CD4-positive, CD25-positive, alpha-beta regulatory T cell (primary cell): ENCODE measurements around the gene OGFOD2. TPM values are rescaled to one million over a fixed set of nuclear protein-coding genes. Genes with fewer than 3 reads are reported as not detected.

Experiments used
- ATAC-seq, 2 donors: fragments of 150-1000 bp; cut with Tn5 transposase; one replicate each; pipeline ENCODE4 v1.10.0; 2021; ENCODE audit warnings: low read depth in 2 of 2, moderate number of reproducible peaks in 2 of 2, moderate library complexity in 1 of 2
- DNase-seq, 3 donors: peaks; one replicate each; pipeline versions ENCODE4 v3.0.0 to v3.0.0-alpha.2; 2012 to 2022; ENCODE audit warnings: mixed read lengths in 1 of 3
- H3K27ac ChIP-seq: one replicate; pipeline ENCODE4 v1.7.0; 2013; ENCODE audit warnings: mild to moderate bottlenecking, low read length; ENCODE audit not compliant: insufficient read depth, poor library complexity, severe bottlenecking
- H3K27me3 ChIP-seq: one replicate; pipeline ENCODE4 v1.7.0; 2013; ENCODE audit warnings: low read length; ENCODE audit not compliant: control insufficient read depth, insufficient read depth
- H3K36me3 ChIP-seq: one replicate; pipeline ENCODE4 v1.7.0; 2013; ENCODE audit warnings: mild to moderate bottlenecking, low read length, moderate library complexity; ENCODE audit not compliant: control insufficient read depth, insufficient read depth
- H3K4me1 ChIP-seq: 2 replicates; pipeline ENCODE4 v1.7.0; 2013; ENCODE audit warnings: mild to moderate bottlenecking, low read length; ENCODE audit not compliant: insufficient read depth, control insufficient read depth, poor library complexity, severe bottlenecking
- H3K4me3 ChIP-seq: one replicate; pipeline ENCODE4 v1.7.0; 2013; ENCODE audit warnings: low read depth, mild to moderate bottlenecking, low read length, moderate library complexity
- H3K9me3 ChIP-seq, 2 experiments: 1 replicate in 1 of 2; 2 replicates in 1 of 2; pipeline ENCODE4 v1.7.0; 2013; ENCODE audit warnings: low read length in 2 of 2, mild to moderate bottlenecking in 1 of 2, moderate library complexity in 1 of 2; ENCODE audit not compliant: control insufficient read depth in 2 of 2
- H3K27ac Mint-ChIP-seq, 3 donors: one replicate each; pipeline ENCODE4 v1.8.0; 2020 to 2022; ENCODE audit warnings: mild to moderate bottlenecking in 3 of 3, mixed read lengths in 3 of 3, moderate library complexity in 2 of 3
- H3K27me3 Mint-ChIP-seq: one replicate; pipeline ENCODE4 v1.8.0; 2022; ENCODE audit warnings: mild to moderate bottlenecking, mixed read lengths
- H3K36me3 Mint-ChIP-seq: one replicate; pipeline ENCODE4 v1.8.0; 2020; ENCODE audit warnings: mixed read lengths
- H3K4me1 Mint-ChIP-seq, 4 donors: one replicate each; pipeline ENCODE4 v1.8.0; 2020 to 2022; ENCODE audit warnings: mixed read lengths in 4 of 4, mild to moderate bottlenecking in 1 of 4
- H3K4me3 Mint-ChIP-seq, 4 donors: one replicate each; pipeline ENCODE4 v1.8.0; 2020 to 2022; ENCODE audit warnings: mild to moderate bottlenecking in 4 of 4, mixed read lengths in 4 of 4, moderate library complexity in 3 of 4
- H3K9me3 Mint-ChIP-seq, 7 donors: one replicate each; pipeline ENCODE4 v1.8.0; 2020 to 2022; ENCODE audit warnings: mixed read lengths in 7 of 7, mild to moderate bottlenecking in 3 of 7, moderate library complexity in 2 of 7
- polyA plus RNA-seq, 4 donors: library from polyadenylated mRNA; unstranded; fragments of 300-500 nt; fragmentation: Illumina TruSeq; gene quantifications; one replicate each; pipeline ENCODE4 v1.2.3, GENCODE V29; 2021
- total RNA-seq: library from RNA; stranded (reverse); gene quantifications from one replicate; pipeline ENCODE4 v1.2.3, GENCODE V29; 2022

OGFOD2 gene
- total and polyA plus RNA-seq, 5 donors from 2014 or later = 12.5 to 20.6 (median 14.3) TPM

DNA sequence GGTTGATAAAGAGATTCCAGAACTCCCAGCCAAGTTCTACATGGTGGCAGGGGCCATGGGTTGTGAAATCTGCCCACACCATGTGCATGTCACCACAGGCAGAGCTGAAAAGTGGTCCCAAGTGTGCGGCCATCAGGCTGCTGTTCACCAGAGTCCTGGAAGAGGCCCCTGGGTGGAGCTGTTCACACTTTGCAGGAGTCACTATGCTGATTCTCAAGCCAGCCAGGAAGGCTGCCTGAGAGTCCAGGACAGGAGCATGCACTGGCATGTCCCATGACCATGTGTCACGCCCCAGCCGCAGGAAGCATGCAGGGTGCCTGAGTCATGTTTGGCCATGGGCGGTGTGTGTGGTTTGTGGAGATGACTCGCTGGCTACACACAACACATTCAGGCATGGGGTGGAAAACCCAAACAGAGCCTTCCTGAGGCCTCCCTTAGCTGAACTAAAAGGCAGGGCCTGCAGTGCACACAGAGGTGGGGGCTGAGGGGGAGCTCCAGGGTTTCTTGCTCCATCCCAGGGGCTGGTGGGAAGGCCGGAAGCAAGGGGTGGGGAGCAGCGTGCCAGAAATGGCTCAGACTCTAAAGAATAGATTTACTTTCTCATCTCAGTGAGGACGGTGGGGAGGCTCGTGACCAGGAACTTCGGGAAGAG is 28.2 kb upstream of the OGFOD2 start:
- DNase-seq (peak in 1 of 3 donors; percentile 66), ATAC-seq (peak; percentile 67 to 80)
- Mint-ChIP-seq H3K4me1 (peaks cover 0 to 16% (median 6%) of the 10 kb centered on the region in 4 donors), H3K36me3 (no peaks in the 10 kb centered on the region), H3K27ac (peak overlapping the region in 1 of 3 donors; percentile 49), H3K4me3 (no peak overlapping the region), H3K27me3 (no peaks in the 10 kb centered on the region), H3K9me3 (no peaks in the 10 kb centered on the region)
- no peaks in the 10 kb centered on the region for H3K27me3 ChIP-seq
- no peaks in the 10 kb centered on the region for H3K4me1 ChIP-seq
- no peak overlapping the region for H3K27ac ChIP-seq
- H3K36me3 ChIP-seq = no peaks in the 10 kb centered on the region
- H3K9me3 ChIP-seq = no peaks in the 10 kb centered on the region
- no peak overlapping the region for H3K4me3 ChIP-seq

GRCh38 chr12:122947352-122947792 is 27.7 kb upstream of the OGFOD2 start:
- ATAC-seq = no peak
- no peak for DNase-seq
- no peak overlapping the region for H3K4me3 ChIP-seq
- Mint-ChIP-seq H3K4me3 (no peak overlapping the region), H3K27ac (peak overlapping the region in 1 of 3 donors; percentile 49), H3K36me3 (no peaks in the 10 kb centered on the region), H3K27me3 (no peaks in the 10 kb centered on the region), H3K4me1 (peaks cover 0 to 16% (median 7%) of the 10 kb centered on the region in 4 donors), H3K9me3 (no peaks in the 10 kb centered on the region)
- H3K9me3 ChIP-seq = no peaks in the 10 kb centered on the region
- H3K27me3 ChIP-seq = no peaks in the 10 kb centered on the region
- no peaks in the 10 kb centered on the region for H3K4me1 ChIP-seq
- H3K27ac ChIP-seq = no peak overlapping the region
- no peaks in the 10 kb centered on the region for H3K36me3 ChIP-seq

- Mint-ChIP-seq H3K9me3 (no peaks in the 10 kb centered on the region), H3K27me3 (no peaks in the 10 kb centered on the region), H3K4me3 (no peak overlapping the region), H3K4me1 (peaks cover 0 to 11% (median 4%) of the 10 kb centered on the region in 4 donors), H3K27ac (no peak overlapping the region), H3K36me3 (no peaks in the 10 kb centered on the region)
- no peak for DNase-seq
- Histone ChIP-seq H3K4me1 (no peaks in the 10 kb centered on the region), H3K27ac (no peak overlapping the region), H3K4me3 (no peak overlapping the region), H3K36me3 (no peaks in the 10 kb centered on the region), H3K27me3 (no peaks in the 10 kb centered on the region), H3K9me3 (no peaks in the 10 kb centered on the region)
- no peak for ATAC-seq
Measured at GRCh38 chr12:122948605-122949004, 26.4 kb upstream of the OGFOD2 start.

DNA sequence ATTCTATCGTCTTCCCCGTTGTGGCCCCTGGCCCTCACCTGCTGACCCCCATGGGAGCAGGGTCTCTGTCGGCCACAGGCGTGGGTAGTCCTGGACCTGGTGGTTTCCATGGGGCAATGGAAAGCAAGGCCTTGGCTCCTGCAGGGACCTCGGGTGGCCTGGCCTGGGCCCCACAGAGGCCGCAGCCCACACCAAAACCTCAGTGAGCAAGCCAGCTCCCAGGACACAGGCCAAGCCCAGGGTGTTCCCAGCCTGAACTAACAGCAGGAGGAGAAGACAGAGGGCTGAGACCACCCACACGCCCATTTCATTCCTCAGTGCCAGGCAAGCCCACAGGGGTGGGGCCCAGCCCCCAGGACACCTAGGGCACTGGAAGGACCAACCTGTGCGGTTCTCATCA is 25.6 kb upstream of the OGFOD2 start:
- no peaks in the 10 kb centered on the region for H3K4me1 ChIP-seq
- no peaks in the 10 kb centered on the region for H3K27me3 ChIP-seq
- H3K36me3 ChIP-seq = no peaks in the 10 kb centered on the region
- no peak overlapping the region for H3K27ac Mint-ChIP-seq
- peaks cover 0 to 11% (median 4%) of the 10 kb centered on the region in 4 donors for H3K4me1 Mint-ChIP-seq
- no peaks in the 10 kb centered on the region for H3K9me3 ChIP-seq
- H3K27me3 Mint-ChIP-seq = no peaks in the 10 kb centered on the region
- H3K4me3 Mint-ChIP-seq = no peak overlapping the region
- no peaks in the 10 kb centered on the region for H3K9me3 Mint-ChIP-seq
- no peak for ATAC-seq
- H3K36me3 Mint-ChIP-seq = no peaks in the 10 kb centered on the region
- DNase-seq = no peak
- H3K4me3 ChIP-seq = no peak overlapping the region
- H3K27ac ChIP-seq = no peak overlapping the region

GRCh38 chr12:122949816-122950675 is 25.0 kb upstream of the OGFOD2 start:
- H3K27ac ChIP-seq = no peak overlapping the region
- H3K9me3 ChIP-seq = no peaks in the 10 kb centered on the region
- ATAC-seq = no peak
- H3K27me3 Mint-ChIP-seq = no peaks in the 10 kb centered on the region
- H3K9me3 Mint-ChIP-seq = no peaks in the 10 kb centered on the region
- DNase-seq = no peak
- no peaks in the 10 kb centered on the region for H3K4me1 ChIP-seq
- no peaks in the 10 kb centered on the region for H3K36me3 ChIP-seq
- no peaks in the 10 kb centered on the region for H3K36me3 Mint-ChIP-seq
- H3K4me3 ChIP-seq = no peak overlapping the region
- H3K4me1 Mint-ChIP-seq = peaks cover 0 to 11% (median 4%) of the 10 kb centered on the region in 4 donors
- no peak overlapping the region for H3K27ac Mint-ChIP-seq
- no peaks in the 10 kb centered on the region for H3K27me3 ChIP-seq
- no peak overlapping the region for H3K4me3 Mint-ChIP-seq

- H3K4me3 Mint-ChIP-seq = no peak overlapping the region
- H3K4me3 ChIP-seq = no peak overlapping the region
- no peaks in the 10 kb centered on the region for H3K36me3 Mint-ChIP-seq
- DNase-seq = no peak
- H3K4me1 Mint-ChIP-seq = peaks cover 0 to 9% (median 3%) of the 10 kb centered on the region in 4 donors
- no peak overlapping the region for H3K27ac Mint-ChIP-seq
- no peaks in the 10 kb centered on the region for H3K36me3 ChIP-seq
- H3K27me3 Mint-ChIP-seq = no peaks in the 10 kb centered on the region
- H3K27me3 ChIP-seq = no peaks in the 10 kb centered on the region
- no peaks in the 10 kb centered on the region for H3K9me3 ChIP-seq
- H3K27ac ChIP-seq = no peak overlapping the region
- H3K9me3 Mint-ChIP-seq = no peaks in the 10 kb centered on the region
- H3K4me1 ChIP-seq = no peaks in the 10 kb centered on the region
- ATAC-seq = no peak
Measured at GRCh38 chr12:122951406-122951805, 23.6 kb upstream of the OGFOD2 start.

GRCh38 chr12:122951979-122952892 is 22.8 kb upstream of the OGFOD2 start:
- Mint-ChIP-seq H3K9me3 (no peaks in the 10 kb centered on the region), H3K4me3 (no peak overlapping the region), H3K4me1 (peaks cover 0 to 5% (median under 1%) of the 10 kb centered on the region in 4 donors), H3K27me3 (no peaks in the 10 kb centered on the region), H3K36me3 (no peaks in the 10 kb centered on the region), H3K27ac (no peak overlapping the region)
- Histone ChIP-seq H3K4me3 (no peak overlapping the region), H3K36me3 (no peaks in the 10 kb centered on the region), H3K27ac (no peak overlapping the region), H3K27me3 (no peaks in the 10 kb centered on the region), H3K4me1 (no peaks in the 10 kb centered on the region), H3K9me3 (no peaks in the 10 kb centered on the region)
- ATAC-seq (peak; percentile 91), DNase-seq (peak; percentile 58 to 75 (median 73))
